ENCODE data around the gene BEAN1.

GRCh38 chr16:66431760-66432159, 4.7 kb downstream of the BEAN1 start:
- no peak for TF ChIP-seq CTCF (IDR thresholded peaks at IDR 0.05)
- TF ChIP-seq POLR2AphosphoS5 (IDR thresholded peaks at IDR 0.05; ENCODE audit: low read depth, low read length): no peak
- no peak for TF ChIP-seq SIN3A (IDR thresholded peaks at IDR 0.05; ENCODE audit: borderline replicate concordance, insufficient read depth, low read depth, low read length)
- TF ChIP-seq REST (IDR thresholded peaks at IDR 0.05; ENCODE audit: insufficient read depth in 1 of 2, low read depth in 2 of 2, low read length in 1 of 2): no peak

All from Panc1 (cell line).